ENCODE data around the gene SFXN2.

DNA sequence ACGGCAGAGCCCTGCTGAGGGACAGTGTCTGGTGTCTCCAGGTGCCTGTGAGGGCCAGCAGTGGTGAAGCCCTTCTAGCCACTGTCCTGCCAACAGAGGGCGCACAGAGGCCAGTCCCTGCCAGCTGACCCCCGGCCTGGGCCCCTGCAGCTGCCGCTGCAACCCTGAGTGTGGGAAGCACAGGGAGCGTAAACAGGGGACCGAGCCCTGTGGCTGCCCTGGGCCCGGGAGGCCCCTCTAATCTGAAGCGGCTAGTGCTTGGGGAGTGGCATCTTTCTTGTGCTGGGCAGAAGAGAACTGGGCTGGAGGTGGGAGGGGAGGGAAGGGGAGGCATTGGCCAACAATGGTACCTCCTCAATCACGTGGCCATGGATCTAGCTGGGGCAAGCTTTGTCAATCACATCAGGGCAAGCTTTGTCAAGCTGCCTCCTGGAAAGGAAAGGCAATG lies 35.6 kb upstream of the SFXN2 start:
- TF ChIP-seq, protein P1, sequence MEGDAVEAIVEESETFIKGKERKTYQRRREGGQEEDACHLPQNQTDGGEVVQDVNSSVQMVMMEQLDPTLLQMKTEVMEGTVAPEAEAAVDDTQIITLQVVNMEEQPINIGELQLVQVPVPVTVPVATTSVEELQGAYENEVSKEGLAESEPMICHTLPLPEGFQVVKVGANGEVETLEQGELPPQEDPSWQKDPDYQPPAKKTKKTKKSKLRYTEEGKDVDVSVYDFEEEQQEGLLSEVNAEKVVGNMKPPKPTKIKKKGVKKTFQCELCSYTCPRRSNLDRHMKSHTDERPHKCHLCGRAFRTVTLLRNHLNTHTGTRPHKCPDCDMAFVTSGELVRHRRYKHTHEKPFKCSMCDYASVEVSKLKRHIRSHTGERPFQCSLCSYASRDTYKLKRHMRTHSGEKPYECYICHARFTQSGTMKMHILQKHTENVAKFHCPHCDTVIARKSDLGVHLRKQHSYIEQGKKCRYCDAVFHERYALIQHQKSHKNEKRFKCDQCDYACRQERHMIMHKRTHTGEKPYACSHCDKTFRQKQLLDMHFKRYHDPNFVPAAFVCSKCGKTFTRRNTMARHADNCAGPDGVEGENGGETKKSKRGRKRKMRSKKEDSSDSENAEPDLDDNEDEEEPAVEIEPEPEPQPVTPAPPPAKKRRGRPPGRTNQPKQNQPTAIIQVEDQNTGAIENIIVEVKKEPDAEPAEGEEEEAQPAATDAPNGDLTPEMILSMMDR (IDR thresholded peaks at IDR 0.05): peak; percentile 53 to 71 (median 66)
- no peak for TF ChIP-seq POLR2A (IDR thresholded peaks at IDR 0.05)

Measured in right lobe of liver (tissue), 4 donors.